ENCODE data around the gene PDS5A.
"Not testable (repeated sequence)": the region's sequence is repeated elsewhere in the genome, so short reads cannot be mapped to it uniquely, and the experiment has no call there.

The PDS5A gene

GRCh38 chr4:39900966-39901365, 76.7 kb downstream of the PDS5A start:
- no peak overlapping the region for H3K4me3 ChIP-seq (ENCODE audit: low read depth, low read length)

DNA sequence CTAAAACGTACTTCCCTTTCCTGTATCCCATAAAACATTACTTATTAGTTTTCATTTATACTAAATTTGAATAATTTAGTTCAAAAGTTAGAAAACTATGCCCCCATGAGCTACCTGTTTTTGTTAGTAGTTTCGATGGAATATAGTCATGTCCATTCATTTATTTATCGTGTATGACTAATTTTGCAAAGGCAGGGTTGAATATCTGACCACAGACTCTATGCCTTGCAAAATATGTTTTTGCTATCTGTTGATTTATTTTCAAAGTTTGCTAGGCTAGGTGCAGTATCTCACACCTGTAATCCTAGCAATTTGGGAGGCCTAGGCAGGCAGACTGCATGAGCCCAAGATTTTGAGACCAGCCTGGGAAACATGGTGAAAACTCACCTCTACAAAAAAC, 78.4 kb downstream of the PDS5A start:
- no peak overlapping the region for H3K4me3 ChIP-seq (ENCODE audit: low read depth, low read length)

DNA sequence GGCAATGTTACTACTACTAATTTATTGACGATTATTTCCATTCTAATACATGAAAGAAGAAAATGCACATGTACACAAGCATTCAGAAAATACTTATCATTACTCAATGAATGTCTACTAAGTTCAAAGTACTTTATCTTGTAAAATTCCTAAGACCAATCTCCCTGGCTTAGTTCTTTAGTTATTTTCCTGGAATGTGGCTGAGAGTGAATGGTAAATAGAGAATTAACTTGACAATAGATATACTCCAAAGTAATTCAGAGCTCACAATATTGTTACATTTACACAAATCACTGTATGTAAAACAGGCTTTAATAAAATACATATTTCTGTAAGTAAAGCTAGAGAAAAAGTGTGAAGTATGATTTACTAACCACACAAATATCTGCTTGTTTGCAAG, 79.7 kb downstream of the PDS5A start:
- no peak overlapping the region for H3K4me3 ChIP-seq (ENCODE audit: low read depth, low read length)

DNA sequence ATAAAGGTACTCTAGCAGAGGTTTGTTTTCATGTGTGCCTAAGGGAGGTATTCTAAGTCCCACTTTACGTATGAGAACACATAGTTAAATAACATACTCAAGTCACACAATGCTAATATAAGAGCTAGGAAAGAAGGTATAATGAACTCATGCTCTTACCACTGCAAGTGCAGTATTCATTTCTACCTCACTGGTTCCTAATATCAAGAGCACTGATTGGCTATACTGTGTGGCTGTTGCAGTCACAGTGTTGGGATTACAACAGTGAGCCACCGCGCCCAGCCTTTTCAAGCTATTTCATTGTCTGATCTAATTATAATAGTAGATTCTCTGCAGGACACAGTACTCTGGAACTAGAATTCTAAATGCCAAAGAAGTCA, 84.0 kb downstream of the PDS5A start:
- no peak overlapping the region for H3K4me3 ChIP-seq (ENCODE audit: low read depth, low read length)

DNA sequence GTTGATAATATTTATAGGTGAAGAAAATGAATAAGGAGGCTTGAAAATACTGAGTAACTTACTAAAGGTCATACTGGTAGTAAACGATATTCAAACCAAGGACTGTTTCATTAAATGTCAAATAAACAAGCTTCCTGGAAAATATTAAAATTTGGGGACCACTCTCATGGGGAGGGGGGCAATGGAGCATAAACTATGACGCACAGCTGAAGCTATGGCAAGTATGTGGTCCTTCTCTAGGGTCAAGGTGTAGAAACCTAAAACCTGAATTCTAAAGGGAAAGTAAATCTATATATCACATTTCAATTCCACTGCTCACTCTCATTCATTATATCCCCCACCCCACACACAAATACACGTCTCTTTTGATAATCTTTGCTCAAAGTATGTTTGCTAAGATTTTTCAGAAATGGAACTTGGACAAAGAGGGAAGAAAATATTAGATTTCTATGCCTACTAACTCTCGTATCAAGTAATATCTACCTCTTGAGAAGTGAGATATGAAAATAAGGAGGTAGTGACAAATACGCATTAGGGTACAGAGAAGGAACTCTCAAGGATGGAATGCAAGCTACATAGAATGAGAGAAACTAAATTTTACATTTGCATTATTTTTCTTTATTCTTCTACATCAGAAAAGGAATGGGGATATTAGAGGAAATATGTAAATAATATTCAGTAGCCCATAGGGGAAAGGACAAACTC, 84.6 kb downstream of the PDS5A start:
- H3K4me3 ChIP-seq (ENCODE audit: low read depth, low read length): no peak overlapping the region

DNA sequence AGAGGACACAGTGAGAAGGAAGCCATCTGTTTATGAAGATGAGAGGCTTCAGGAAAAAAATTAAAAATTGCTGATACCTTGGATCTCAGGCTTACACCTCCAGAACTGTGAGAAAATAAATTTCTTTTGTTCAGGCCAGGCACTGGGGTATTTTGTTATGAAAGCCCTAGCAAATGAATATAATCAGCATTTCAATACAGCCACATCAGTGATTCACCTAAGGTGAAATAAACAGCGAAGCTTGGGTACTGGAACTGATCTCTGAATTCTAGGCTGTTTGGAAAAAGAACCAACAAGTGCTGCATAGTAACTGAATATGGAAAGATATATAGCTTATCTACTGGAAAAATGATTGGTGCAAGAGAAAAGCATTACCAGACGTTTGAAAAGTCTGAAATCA, 88.5 kb downstream of the PDS5A start:
- H3K4me3 ChIP-seq (ENCODE audit: low read depth, low read length): no peak overlapping the region

DNA sequence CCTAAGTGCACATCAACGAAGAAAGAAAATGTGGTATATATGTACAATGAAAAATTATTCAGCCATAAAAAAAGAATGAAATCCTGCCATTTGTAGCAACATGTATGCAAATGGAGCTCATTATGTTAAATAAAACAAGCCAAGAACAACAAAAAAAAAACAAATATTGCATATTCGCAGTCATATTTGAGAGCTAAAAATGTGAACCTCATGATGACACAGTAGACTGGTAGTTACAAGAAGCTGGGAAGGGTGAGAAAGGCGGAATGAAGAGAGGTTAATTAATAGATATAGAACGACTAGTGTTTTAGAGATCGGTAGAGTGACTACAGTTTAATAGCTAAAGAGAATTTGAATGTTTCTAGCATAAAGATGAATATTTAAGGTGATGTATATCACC, 89.2 kb downstream of the PDS5A start:
- no peak overlapping the region for H3K4me3 ChIP-seq (ENCODE audit: low read depth, low read length)

DNA sequence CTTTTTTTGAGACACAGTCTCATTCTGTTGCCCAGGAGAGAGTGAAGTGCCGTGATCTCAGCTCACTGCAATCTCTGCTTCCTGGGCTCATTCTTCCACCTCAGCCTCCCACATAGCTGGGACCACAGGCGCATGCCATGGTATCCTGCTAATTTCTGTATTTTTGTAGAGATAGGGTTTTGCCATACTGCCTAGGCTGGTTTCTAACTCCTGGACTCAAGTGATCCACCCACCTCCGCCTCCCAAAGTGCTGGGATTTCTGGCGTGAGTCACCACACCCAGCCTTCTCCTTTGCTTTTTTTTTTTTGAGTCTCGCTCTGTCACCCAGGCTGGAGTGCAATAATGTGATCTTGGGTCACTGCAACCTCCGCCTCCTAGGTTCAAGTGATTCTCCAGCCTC, 94.1 kb downstream of the PDS5A start:
- H3K4me3 ChIP-seq (ENCODE audit: low read depth, low read length): no peak overlapping the region

GRCh38 chr4:39881789-39882188, 95.9 kb downstream of the PDS5A start:
- H3K4me3 ChIP-seq (ENCODE audit: low read depth, low read length): no peak overlapping the region

- H3K4me3 ChIP-seq (ENCODE audit: low read depth, low read length): no peak overlapping the region
Observed at GRCh38 chr4:39877971-39878370, 99.7 kb downstream of the PDS5A start.

GRCh38 chr4:39873823-39874222, 103.9 kb downstream of the PDS5A start:
- H3K4me3 ChIP-seq (ENCODE audit: low read depth, low read length): no peak overlapping the region

- no peak overlapping the region for H3K4me3 ChIP-seq (ENCODE audit: low read depth, low read length)
Observed at GRCh38 chr4:39865280-39865679, 112.4 kb downstream of the PDS5A start.

DNA sequence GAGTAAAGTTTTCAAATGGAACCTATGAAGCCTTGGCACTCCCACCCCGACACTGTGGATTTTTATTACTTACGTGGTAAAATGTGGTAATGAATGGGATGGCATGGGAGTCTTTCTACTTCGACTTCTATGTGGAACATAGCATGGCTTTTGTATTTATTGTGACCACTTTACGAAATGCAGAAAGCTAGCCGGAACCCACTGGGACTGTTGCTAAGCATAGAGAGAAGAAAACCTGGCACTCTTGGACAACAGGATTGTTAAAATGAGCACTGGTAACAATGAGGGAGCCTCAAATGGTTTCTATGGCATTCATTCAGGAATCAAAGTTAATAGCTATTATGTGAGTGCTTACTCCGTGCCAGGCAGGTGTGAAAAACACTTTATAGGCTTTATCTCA, 113.3 kb downstream of the PDS5A start:
- no peak overlapping the region for H3K4me3 ChIP-seq (ENCODE audit: low read depth, low read length)

- H3K4me3 ChIP-seq (ENCODE audit: low read depth, low read length): no peak overlapping the region
Observed at GRCh38 chr4:39860804-39861203, 116.9 kb downstream of the PDS5A start.

- no peak overlapping the region for H3K4me3 ChIP-seq (ENCODE audit: low read depth, low read length)
Observed at GRCh38 chr4:39855909-39856512, 121.7 kb downstream of the PDS5A start.

- no peak overlapping the region for H3K4me3 ChIP-seq (ENCODE audit: low read depth, low read length)
Observed at GRCh38 chr4:39852636-39853035, 125.1 kb downstream of the PDS5A start.

DNA sequence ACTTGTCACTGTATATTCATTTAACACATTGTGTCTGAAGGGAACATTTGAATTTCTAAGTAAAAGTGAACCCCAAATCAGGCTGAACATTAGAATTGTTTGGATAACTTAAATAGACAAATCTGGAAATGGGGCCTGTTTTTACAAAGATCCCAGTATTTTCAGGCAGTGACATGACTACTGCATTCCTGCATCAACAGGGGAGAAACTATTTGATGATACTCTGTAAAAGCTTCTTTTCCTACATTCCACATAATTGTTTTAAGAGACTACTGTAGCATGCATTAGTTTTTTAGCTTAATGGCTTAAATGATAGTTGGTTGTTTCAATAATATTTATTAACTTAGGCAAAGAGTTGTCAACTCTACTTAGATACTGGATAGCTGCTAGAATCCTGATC, 127.0 kb downstream of the PDS5A start:
- no peak overlapping the region for H3K4me3 ChIP-seq (ENCODE audit: low read depth, low read length)

- no peak overlapping the region for H3K4me3 ChIP-seq (ENCODE audit: low read depth, low read length)
Observed at GRCh38 chr4:39846705-39847104, 131.0 kb downstream of the PDS5A start.

DNA sequence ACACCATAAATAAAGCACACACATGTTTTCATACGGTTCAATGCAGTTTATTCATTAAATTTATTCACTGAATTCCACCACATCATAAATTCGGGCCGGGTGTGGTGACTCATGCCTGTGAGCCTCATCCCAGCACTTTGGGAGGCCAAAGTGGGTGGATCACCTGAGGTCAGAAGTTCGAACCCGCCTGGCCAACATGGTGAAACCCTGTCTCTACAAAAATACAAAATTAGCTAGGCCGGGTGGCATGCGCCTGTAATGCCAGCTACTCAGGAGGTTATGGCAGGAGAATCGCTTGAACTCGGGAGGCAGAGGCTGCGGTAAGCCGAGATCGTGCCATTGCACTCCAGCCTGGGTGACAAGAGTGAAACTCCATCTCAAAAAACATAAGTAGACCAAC, 131.6 kb downstream of the PDS5A start:
- no peak overlapping the region for H3K4me3 ChIP-seq (ENCODE audit: low read depth, low read length)

DNA sequence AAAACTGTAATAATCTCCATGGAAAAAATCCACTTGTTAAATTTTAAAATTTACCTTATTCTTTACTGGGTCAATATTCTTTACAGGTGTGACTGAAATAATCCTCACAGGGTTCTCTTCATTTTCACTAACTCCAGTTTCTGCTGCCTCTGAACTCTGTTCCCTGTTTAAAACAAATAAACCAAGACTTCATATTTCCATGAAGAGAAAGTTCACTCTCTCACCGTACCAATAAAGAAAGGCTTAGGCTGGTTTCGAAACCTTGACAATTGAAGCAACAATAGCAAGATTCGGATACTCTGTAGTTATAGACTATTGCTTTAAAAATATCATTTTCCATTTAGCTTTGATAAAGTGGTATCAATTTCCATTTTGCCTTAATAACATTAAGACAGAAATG, 135.8 kb downstream of the PDS5A start:
- H3K4me3 ChIP-seq (ENCODE audit: low read depth, low read length): no peak overlapping the region

- not testable (repeated sequence) for H3K4me3 ChIP-seq (ENCODE audit: low read depth, low read length)
Observed at GRCh38 chr4:39840516-39840915, 137.2 kb downstream of the PDS5A start.

DNA sequence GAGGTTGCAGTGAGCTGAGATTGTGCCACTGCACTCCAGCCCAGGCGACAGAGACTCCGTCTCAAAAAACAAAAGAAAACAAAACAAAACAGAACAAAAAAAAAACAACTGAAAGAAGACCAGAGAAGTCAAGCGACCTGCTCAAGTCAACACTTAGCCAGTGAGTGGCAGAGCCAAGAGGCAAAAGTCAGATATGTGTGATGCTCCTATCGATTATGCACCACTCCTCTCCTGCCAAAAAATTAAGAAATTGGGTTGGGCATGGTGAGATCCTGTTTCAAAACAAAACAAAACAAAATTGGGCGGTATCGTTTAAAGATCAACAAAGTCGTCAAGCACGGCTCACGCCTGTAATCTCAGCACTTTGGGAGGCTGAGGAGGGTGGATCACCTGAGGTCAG, 137.7 kb downstream of the PDS5A start:
- no peak overlapping the region for H3K4me3 ChIP-seq (ENCODE audit: low read depth, low read length)

- not testable (repeated sequence) for H3K4me3 ChIP-seq (ENCODE audit: low read depth, low read length)
Observed at GRCh38 chr4:39838431-39838830, 139.3 kb downstream of the PDS5A start.
